Measurements from ENCODE around the gene MPND.

MPND gene

DNA sequence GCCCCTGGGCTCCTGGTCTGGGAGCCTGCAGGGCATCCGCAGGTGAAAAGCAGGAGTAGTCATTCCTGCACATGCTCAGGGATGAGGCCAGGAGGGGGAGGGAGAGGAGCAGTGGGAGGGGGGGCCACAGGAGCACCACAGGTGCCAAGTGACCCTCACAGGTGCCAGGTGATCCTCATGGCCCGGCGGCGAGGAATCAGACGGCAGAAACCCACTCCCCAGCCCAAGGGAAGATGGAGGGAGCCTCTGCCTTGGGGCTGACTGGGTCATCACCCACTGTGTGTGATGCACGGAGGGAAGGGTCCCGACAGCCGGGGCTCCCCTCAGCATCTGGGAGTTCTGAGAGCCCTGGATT lies 29.6 kb downstream of the MPND start (continued):
- TF ChIP-seq ZNF565 (CRISPR knock-in tag; conservative IDR thresholded peaks at IDR 0.05; ENCODE audit: low read depth) (no peak), ZFP3 (CRISPR knock-in tag; IDR thresholded peaks at IDR 0.05) (no peak)

DNA sequence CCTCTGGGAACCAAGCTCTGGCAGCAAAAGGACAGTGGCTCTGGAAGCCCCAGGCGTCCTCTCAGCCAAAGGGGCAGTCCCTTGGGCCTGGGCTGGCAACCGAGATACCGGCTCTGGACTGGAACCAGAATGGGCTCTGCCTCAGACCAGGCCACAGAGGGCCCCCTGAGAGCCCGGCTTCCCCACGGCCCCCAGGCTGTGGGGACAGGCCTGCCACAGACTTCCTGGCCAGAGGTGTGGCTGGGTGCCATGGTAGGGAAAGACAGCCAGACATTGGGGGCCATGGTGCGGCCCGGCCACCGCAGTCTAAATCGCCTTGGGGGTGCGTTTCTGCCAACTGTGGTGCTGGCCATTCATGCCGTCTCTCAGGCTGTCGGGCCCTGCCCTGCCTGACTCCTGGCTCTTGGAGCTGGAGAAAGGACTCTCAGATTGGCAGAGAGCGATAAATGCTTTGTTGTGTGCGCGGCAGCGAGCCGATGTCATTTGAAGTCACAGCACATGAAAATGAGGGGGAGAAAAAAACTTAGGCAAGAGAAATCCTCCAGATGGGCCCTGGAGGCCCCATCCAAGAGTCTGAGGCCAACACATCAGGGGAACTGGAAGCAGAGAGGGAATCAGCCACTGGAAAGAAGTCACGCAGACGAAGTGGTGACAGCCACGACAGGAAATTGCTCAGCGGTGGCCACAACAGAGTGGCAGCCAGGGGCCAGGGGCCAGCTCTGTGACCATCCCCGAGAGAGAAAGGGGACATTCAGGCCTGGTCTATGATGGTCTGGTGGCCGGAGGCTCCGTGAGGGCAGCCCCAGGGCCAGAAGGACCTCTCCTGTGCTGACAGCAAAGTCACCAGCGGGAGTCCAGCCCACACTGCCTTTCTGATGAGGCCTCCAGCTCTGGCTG lies 30.5 kb downstream of the MPND start:
- TF ChIP-seq ESRRG (CRISPR knock-in tag; IDR thresholded peaks at IDR 0.05) (no peak), ZC3H10 (CRISPR knock-in tag; IDR thresholded peaks at IDR 0.05) (no peak), GLIS3 (CRISPR knock-in tag; IDR thresholded peaks at IDR 0.05) (no peak), ISL1 (CRISPR knock-in tag; IDR thresholded peaks at IDR 0.05) (no peak), TCF4 (CRISPR knock-in tag; IDR thresholded peaks at IDR 0.05; ENCODE audit: borderline replicate concordance) (no peak), OSR1 (CRISPR knock-in tag; IDR thresholded peaks at IDR 0.05) (no peak), BACH2 (CRISPR knock-in tag; IDR thresholded peaks at IDR 0.05; ENCODE audit: borderline replicate concordance) (no peak), ZNF8 (CRISPR knock-in tag; IDR thresholded peaks at IDR 0.05) (no peak), SNAI2 (CRISPR knock-in tag; IDR thresholded peaks at IDR 0.05) (no peak), RARB (CRISPR knock-in tag; IDR thresholded peaks at IDR 0.05) (no peak), ARNTL (CRISPR knock-in tag; IDR thresholded peaks at IDR 0.05; ENCODE audit: borderline replicate concordance, low read depth) (no peak), PPARA (CRISPR knock-in tag; IDR thresholded peaks at IDR 0.05; ENCODE audit: borderline replicate concordance) (no peak), ZNF565 (CRISPR knock-in tag; conservative IDR thresholded peaks at IDR 0.05; ENCODE audit: low read depth) (no peak), ZFP3 (CRISPR knock-in tag; IDR thresholded peaks at IDR 0.05) (no peak)
- TF ChIP-seq, protein P1, sequence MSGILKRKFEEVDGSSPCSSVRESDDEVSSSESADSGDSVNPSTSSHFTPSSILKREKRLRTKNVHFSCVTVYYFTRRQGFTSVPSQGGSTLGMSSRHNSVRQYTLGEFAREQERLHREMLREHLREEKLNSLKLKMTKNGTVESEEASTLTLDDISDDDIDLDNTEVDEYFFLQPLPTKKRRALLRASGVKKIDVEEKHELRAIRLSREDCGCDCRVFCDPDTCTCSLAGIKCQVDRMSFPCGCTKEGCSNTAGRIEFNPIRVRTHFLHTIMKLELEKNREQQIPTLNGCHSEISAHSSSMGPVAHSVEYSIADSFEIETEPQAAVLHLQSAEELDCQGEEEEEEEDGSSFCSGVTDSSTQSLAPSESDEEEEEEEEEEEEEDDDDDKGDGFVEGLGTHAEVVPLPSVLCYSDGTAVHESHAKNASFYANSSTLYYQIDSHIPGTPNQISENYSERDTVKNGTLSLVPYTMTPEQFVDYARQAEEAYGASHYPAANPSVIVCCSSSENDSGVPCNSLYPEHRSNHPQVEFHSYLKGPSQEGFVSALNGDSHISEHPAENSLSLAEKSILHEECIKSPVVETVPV (CRISPR knock-in tag; IDR thresholded peaks at IDR 0.05), result no peak
- TF ChIP-seq, protein P2, sequence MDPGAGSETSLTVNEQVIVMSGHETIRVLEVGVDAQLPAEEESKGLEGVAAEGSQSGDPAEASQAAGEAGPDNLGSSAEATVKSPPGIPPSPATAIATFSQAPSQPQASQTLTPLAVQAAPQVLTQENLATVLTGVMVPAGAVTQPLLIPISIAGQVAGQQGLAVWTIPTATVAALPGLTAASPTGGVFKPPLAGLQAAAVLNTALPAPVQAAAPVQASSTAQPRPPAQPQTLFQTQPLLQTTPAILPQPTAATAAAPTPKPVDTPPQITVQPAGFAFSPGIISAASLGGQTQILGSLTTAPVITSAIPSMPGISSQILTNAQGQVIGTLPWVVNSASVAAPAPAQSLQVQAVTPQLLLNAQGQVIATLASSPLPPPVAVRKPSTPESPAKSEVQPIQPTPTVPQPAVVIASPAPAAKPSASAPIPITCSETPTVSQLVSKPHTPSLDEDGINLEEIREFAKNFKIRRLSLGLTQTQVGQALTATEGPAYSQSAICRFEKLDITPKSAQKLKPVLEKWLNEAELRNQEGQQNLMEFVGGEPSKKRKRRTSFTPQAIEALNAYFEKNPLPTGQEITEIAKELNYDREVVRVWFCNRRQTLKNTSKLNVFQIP (CRISPR knock-in tag; IDR thresholded peaks at IDR 0.05; ENCODE audit: borderline replicate concordance, low read depth), result no peak
- TF ChIP-seq, protein P3, sequence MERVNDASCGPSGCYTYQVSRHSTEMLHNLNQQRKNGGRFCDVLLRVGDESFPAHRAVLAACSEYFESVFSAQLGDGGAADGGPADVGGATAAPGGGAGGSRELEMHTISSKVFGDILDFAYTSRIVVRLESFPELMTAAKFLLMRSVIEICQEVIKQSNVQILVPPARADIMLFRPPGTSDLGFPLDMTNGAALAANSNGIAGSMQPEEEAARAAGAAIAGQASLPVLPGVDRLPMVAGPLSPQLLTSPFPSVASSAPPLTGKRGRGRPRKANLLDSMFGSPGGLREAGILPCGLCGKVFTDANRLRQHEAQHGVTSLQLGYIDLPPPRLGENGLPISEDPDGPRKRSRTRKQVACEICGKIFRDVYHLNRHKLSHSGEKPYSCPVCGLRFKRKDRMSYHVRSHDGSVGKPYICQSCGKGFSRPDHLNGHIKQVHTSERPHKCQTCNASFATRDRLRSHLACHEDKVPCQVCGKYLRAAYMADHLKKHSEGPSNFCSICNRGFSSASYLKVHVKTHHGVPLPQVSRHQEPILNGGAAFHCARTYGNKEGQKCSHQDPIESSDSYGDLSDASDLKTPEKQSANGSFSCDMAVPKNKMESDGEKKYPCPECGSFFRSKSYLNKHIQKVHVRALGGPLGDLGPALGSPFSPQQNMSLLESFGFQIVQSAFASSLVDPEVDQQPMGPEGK (CRISPR knock-in tag; IDR thresholded peaks at IDR 0.05; ENCODE audit: borderline replicate concordance), result no peak
- no peak for ATAC-seq

DNA sequence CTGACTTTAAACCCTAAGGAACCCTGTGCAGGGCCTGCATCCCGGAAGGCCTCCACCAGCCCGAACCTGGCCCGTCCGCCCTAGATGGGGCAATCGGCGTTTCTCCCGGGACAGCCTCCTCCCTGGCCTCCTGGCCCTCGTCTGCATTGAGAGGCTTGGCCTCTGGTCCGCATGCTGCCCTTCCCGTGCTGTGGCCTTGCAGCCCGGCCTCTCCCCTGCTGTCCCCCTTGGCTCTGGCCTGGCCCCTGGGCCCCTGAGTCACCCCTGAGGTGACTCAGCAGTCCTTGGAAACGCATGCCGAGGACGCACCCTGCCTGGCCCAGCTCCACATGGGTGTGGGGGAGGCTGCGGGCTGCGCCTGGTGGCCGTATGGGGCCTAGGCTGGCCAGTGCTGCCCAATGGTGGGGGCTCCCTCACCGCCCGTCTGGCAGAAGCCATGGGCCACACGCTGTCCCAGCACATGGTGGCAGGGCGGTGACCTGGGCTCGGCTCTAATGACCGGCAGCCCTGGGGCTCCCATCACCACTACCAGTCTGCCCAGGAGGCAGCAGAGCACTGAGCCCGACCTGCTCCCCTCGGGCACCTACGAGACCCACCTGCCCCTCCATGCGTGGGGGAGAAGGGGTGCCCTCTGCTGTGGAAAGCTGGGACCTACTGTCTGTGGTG lies 31.3 kb downstream of the MPND start:
- TF ChIP-seq ISL1 (CRISPR knock-in tag; IDR thresholded peaks at IDR 0.05), result no peak
- TF ChIP-seq ZFP3 (CRISPR knock-in tag; IDR thresholded peaks at IDR 0.05), result 0 out of 2 replicates have a peak, but pooled peaks have one; percentile 54
- ATAC-seq, result peak; percentile 71

DNA sequence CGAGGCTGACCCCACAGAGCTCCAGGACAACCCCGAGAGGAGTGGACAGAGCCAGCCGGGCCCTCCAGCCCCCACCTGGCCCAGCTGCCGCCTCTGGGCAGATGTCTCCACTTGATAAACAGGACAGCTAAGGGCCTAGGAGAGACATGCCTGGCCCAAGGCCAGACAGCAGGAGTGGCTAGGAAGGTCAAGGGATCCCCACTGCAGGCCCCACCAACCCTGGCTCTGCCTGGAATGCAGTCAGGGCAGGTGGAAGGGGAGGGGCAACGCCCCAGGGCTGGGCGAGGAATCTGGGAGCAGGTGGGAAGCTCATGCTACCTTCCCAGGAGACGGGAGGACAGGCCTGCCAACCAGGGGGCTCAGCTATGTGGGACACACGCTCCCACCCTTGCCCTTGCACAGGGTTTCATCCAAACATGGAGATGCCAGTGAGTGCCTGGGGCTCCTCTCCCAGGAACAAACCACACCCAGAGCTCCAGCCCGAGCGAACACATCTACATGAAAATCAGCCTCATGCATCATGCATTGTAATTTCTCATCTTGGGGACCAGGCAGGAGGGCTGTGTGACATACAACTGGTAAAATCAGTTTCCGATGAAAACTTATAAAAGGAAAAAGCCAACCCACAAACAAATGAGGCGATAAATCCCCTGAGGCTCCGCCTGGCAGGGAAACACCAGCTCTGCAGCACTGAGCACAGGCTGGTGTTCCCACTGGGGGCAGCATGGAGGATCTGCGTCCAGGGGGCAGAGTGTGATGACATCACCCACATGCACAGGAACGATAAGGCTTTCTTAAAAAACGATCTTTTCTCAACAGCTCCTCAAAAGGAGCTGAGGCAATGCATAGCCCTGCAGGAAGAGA lies 32.0 kb downstream of the MPND start:
- peak; percentile 65 for ATAC-seq
- TF ChIP-seq, protein P4, sequence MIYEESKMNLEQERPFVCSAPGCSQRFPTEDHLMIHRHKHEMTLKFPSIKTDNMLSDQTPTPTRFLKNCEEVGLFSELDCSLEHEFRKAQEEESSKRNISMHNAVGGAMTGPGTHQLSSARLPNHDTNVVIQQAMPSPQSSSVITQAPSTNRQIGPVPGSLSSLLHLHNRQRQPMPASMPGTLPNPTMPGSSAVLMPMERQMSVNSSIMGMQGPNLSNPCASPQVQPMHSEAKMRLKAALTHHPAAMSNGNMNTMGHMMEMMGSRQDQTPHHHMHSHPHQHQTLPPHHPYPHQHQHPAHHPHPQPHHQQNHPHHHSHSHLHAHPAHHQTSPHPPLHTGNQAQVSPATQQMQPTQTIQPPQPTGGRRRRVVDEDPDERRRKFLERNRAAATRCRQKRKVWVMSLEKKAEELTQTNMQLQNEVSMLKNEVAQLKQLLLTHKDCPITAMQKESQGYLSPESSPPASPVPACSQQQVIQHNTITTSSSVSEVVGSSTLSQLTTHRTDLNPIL (CRISPR knock-in tag; IDR thresholded peaks at IDR 0.05; ENCODE audit: low read depth), result no peak
- TF ChIP-seq, protein P1 (CRISPR knock-in tag; IDR thresholded peaks at IDR 0.05), result no peak
- no peak for TF ChIP-seq PPARA (CRISPR knock-in tag; IDR thresholded peaks at IDR 0.05; ENCODE audit: borderline replicate concordance)
- TF ChIP-seq ZFP3 (CRISPR knock-in tag; IDR thresholded peaks at IDR 0.05), result no peak
- no peak for TF ChIP-seq BACH2 (CRISPR knock-in tag; IDR thresholded peaks at IDR 0.05; ENCODE audit: borderline replicate concordance)
- TF ChIP-seq, protein P5, sequence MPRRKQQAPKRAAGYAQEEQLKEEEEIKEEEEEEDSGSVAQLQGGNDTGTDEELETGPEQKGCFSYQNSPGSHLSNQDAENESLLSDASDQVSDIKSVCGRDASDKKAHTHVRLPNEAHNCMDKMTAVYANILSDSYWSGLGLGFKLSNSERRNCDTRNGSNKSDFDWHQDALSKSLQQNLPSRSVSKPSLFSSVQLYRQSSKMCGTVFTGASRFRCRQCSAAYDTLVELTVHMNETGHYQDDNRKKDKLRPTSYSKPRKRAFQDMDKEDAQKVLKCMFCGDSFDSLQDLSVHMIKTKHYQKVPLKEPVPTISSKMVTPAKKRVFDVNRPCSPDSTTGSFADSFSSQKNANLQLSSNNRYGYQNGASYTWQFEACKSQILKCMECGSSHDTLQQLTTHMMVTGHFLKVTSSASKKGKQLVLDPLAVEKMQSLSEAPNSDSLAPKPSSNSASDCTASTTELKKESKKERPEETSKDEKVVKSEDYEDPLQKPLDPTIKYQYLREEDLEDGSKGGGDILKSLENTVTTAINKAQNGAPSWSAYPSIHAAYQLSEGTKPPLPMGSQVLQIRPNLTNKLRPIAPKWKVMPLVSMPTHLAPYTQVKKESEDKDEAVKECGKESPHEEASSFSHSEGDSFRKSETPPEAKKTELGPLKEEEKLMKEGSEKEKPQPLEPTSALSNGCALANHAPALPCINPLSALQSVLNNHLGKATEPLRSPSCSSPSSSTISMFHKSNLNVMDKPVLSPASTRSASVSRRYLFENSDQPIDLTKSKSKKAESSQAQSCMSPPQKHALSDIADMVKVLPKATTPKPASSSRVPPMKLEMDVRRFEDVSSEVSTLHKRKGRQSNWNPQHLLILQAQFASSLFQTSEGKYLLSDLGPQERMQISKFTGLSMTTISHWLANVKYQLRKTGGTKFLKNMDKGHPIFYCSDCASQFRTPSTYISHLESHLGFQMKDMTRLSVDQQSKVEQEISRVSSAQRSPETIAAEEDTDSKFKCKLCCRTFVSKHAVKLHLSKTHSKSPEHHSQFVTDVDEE (CRISPR knock-in tag; IDR thresholded peaks at IDR 0.05), result no peak
- no peak for TF ChIP-seq ZNF8 (CRISPR knock-in tag; IDR thresholded peaks at IDR 0.05)
